HCT116 (cell line): ENCODE measurements around the gene IGDCC3. TPM values are rescaled to one million over a fixed set of nuclear protein-coding genes. Genes with fewer than 3 reads are reported as not detected.

ENCODE experiments used
- ATAC-seq: fragments of 200-7000 bp; cut with Tn5 transposase; 2 replicates; pipeline ENCODE4 v1.9.1; 2020; ENCODE audit warnings: mild to moderate bottlenecking, moderate library complexity
- BruUV-seq: library from RNA; stranded (reverse); fragments of 400-500 nt; replicated peaks from 2 replicates; lab custom pipeline; 2021; lab: Mats Ljungman, UMichigan
- CTCF ChIA-PET: fragments of 300-600 bp; sonication (Branson Sonifier 250); formaldehyde crosslinking; loops from one replicate; lab custom pipeline; 2021; ENCODE audit warnings: antibody characterized with exemption; lab: Charles Lee
- POLR2A ChIA-PET: fragments of 300-600, 350-600 bp; sonication (Branson Sonifier 250); formaldehyde crosslinking; loops from one replicate; lab custom pipeline; 2021; ENCODE audit warnings: antibody characterized with exemption; lab: Charles Lee
- RAD21 ChIA-PET, 2 experiments: fragments of 300-600 bp; sonication (Branson Sonifier 250); formaldehyde crosslinking; loops; one replicate each; lab custom pipeline; 2023; ENCODE audit warnings: low total read pairs in 2 of 2; ENCODE audit not compliant: uncharacterized antibody in 2 of 2, unreplicated experiment in 2 of 2, low non-redundant PET in 1 of 2; lab: Charles Lee
- DNase-seq: peaks from one replicate; pipeline ENCODE4 v3.0.0-alpha.2; 2010; ENCODE audit warnings: low read depth, low spot score
- H2AFZ ChIP-seq: fragments of 200-600 bp; shearing (Covaris generic), sonication (generic); 2 replicates; pipeline ENCODE4 v1.6.1; 2017; ENCODE audit warnings: low read depth, mixed run types, mixed read lengths, antibody characterized with exemption, low read length; ENCODE audit not compliant: poor library complexity, severe bottlenecking
- H3K27ac ChIP-seq: 2 replicates; pipeline ENCODE4 v1.5.1; 2012; ENCODE audit warnings: low read depth, low read length
- H3K27me3 ChIP-seq: fragments of 200-600 bp; sonication (generic); 2 replicates; pipeline ENCODE4 v1.6.1; 2016; ENCODE audit warnings: mixed run types, low read length, mixed read lengths; ENCODE audit not compliant: insufficient read depth
- H3K36me3 ChIP-seq, 2 experiments: fragments of 200-500 bp in 1 of 2; fragments of 200-600 bp in 1 of 2; sonication (Bioruptor generic) in 1 of 2; sonication (generic) in 1 of 2; 2 replicates each; pipeline versions ENCODE4 v1.5.1 to v1.6.1; 2014 to 2016; ENCODE audit warnings: low read length in 2 of 2, inconsistent platforms in 1 of 2, mixed read lengths in 1 of 2, mixed run types in 1 of 2; ENCODE audit not compliant: insufficient read depth in 2 of 2, control insufficient read depth in 1 of 2
- H3K4me1 ChIP-seq, 2 experiments: fragments of 200-600 bp in 1 of 2; sonication (generic) in 1 of 2; 2 replicates each; pipeline versions ENCODE4 v1.5.1 to v1.6.1; 2012 to 2017; ENCODE audit warnings: low read length in 2 of 2, inconsistent platforms in 1 of 2, mild to moderate bottlenecking in 1 of 2, mixed read lengths in 1 of 2, mixed run types in 1 of 2, moderate library complexity in 1 of 2; ENCODE audit not compliant: insufficient read depth in 2 of 2, control insufficient read depth in 1 of 2
- H3K4me2 ChIP-seq: fragments of 200-600 bp; sonication (generic); 2 replicates; pipeline ENCODE4 v1.6.1; 2017; ENCODE audit warnings: mixed run types, low read length, mixed read lengths
- H3K4me3 ChIP-seq, 2 experiments: fragments of 200-600 bp in 1 of 2; sonication (generic) in 1 of 2; replicated peaks in 1 of 2; 2 replicates each; pipeline ENCODE4 v1.5.1; 2011 to 2016; ENCODE audit warnings: low read length in 2 of 2, control low read depth in 1 of 2, low read depth in 1 of 2, mild to moderate bottlenecking in 1 of 2, mixed read lengths in 1 of 2, mixed run types in 1 of 2
- H3K79me2 ChIP-seq: fragments of 200-600 bp; sonication (generic); 2 replicates; pipeline ENCODE4 v1.6.1; 2017; ENCODE audit warnings: mild to moderate bottlenecking, mixed run types, low read length, moderate library complexity, mixed read lengths; ENCODE audit not compliant: insufficient read depth
- H3K9ac ChIP-seq: fragments of 200-600 bp; sonication (generic); 2 replicates; pipeline ENCODE4 v1.6.1; 2016; ENCODE audit warnings: low read length, mixed read lengths
- H3K9me2 ChIP-seq: fragments of 200-600 bp; sonication (generic), shearing (Covaris generic); 2 replicates; pipeline ENCODE4 v1.6.1; 2017; ENCODE audit warnings: mixed run types, mild to moderate bottlenecking, moderate library complexity; ENCODE audit not compliant: insufficient read depth
- H3K9me3 ChIP-seq, 2 experiments: fragments of 200-500 bp in 1 of 2; fragments of 200-600 bp in 1 of 2; sonication (Bioruptor generic) in 1 of 2; sonication (generic) in 1 of 2; 2 replicates each; pipeline ENCODE4 v1.6.1; 2014 to 2017; ENCODE audit warnings: low read length in 2 of 2, mixed read lengths in 2 of 2, inconsistent platforms in 1 of 2, low read depth in 1 of 2, mild to moderate bottlenecking in 1 of 2, mixed run types in 1 of 2, moderate library complexity in 1 of 2; ENCODE audit not compliant: control insufficient read depth in 1 of 2, insufficient read depth in 1 of 2
- H4K20me1 ChIP-seq: fragments of 200-600 bp; sonication (generic), shearing (Covaris generic); 2 replicates; pipeline ENCODE4 v1.6.1; 2017; ENCODE audit warnings: mixed run types, mild to moderate bottlenecking, moderate library complexity; ENCODE audit not compliant: insufficient read depth
- CBX3 ChIP-seq: IDR thresholded peaks from 2 replicates; pipeline ENCODE4 v1.6.1; 2012; ENCODE audit warnings: low read depth
- CEBPB ChIP-seq: IDR thresholded peaks from 2 replicates; pipeline ENCODE4 v1.6.1; 2012; ENCODE audit warnings: low read depth
- CTCF ChIP-seq, 3 experiments: fragments of 200-600 bp in 1 of 3; sonication (generic) in 1 of 3; IDR thresholded peaks in 2 of 3; conservative IDR thresholded peaks in 1 of 3; 2 replicates each; pipeline ENCODE4 v1.5.1; 2012 to 2017; ENCODE audit warnings: low read depth in 2 of 3, low read length in 2 of 3, antibody characterized with exemption in 1 of 3, borderline replicate concordance in 1 of 3, control low read depth in 1 of 3, mild to moderate bottlenecking in 1 of 3, mixed read lengths in 1 of 3, mixed run types in 1 of 3, moderate library complexity in 1 of 3; ENCODE audit not compliant: insufficient read depth in 1 of 3
- ELF1 ChIP-seq: IDR thresholded peaks from 2 replicates; pipeline ENCODE4 v1.6.1; 2012; ENCODE audit warnings: low read depth, borderline replicate concordance
- EZH2phosphoT487 ChIP-seq: fragments of 200-600 bp; IDR thresholded peaks from 2 replicates; pipeline ENCODE4 v1.6.1; 2018; ENCODE audit warnings: antibody characterized with exemption, borderline replicate concordance
- FOSL1 ChIP-seq: IDR thresholded peaks from 2 replicates; pipeline ENCODE4 v1.6.1; 2012; ENCODE audit warnings: low read depth
- JUND ChIP-seq: IDR thresholded peaks from 2 replicates; pipeline ENCODE4 v1.6.1; 2012
- MAX ChIP-seq: IDR thresholded peaks from 2 replicates; pipeline ENCODE4 v1.6.1; 2012
- POLR2A ChIP-seq: IDR thresholded peaks from 2 replicates; pipeline ENCODE4 v1.7.0; 2011; ENCODE audit warnings: borderline replicate concordance; ENCODE audit not compliant: insufficient read depth, insufficient read length; ENCODE audit errors: extremely low read depth
- POLR2AphosphoS5 ChIP-seq: IDR thresholded peaks from 2 replicates; pipeline ENCODE4 v1.6.1; 2011; ENCODE audit warnings: mild to moderate bottlenecking, low read depth, low read length, moderate library complexity
- RAD21 ChIP-seq: IDR thresholded peaks from 2 replicates; pipeline ENCODE4 v1.6.1; 2012; ENCODE audit warnings: low read depth, mild to moderate bottlenecking
- REST ChIP-seq: IDR thresholded peaks from 2 replicates; pipeline ENCODE4 v1.6.1; 2012; ENCODE audit warnings: low read depth
- SRF ChIP-seq: IDR thresholded peaks from 2 replicates; pipeline ENCODE4 v1.6.1; 2012; ENCODE audit warnings: low read depth
- TCF7L2 ChIP-seq: IDR thresholded peaks from 2 replicates; pipeline ENCODE4 v1.7.0; 2011; ENCODE audit warnings: borderline replicate concordance, inconsistent platforms; ENCODE audit not compliant: insufficient read depth, insufficient read length; ENCODE audit errors: extremely low read depth
- ZFX ChIP-seq: fragments of 450-650 bp; IDR thresholded peaks from 2 replicates; pipeline ENCODE4 v1.6.1; 2017
- ZNF274 ChIP-seq: fragments of 200-500 bp; sonication (Bioruptor generic); IDR thresholded peaks from 2 replicates; pipeline ENCODE4 v1.6.1; 2014; ENCODE audit warnings: mild to moderate bottlenecking, low read depth, low read length, inconsistent platforms
- intact Hi-C: fragments of 100-400 bp; cut with micrococcal nuclease; formaldehyde crosslinking; loops from 2 replicates; pipeline ENCODE4 v1.10.0; 2022
- total RNA-seq: library from RNA; stranded (reverse); gene quantifications from one replicate; pipeline ENCODE4 v1.2.1, GENCODE V29; 2021; ENCODE audit not compliant: unreplicated experiment

IGDCC3 gene
- total RNA-seq, 1 experiment from 2014 or later = 0.44 TPM

- DNase-seq (no peak), ATAC-seq (no peak)
- TF ChIP-seq ZFX (no peak), ZNF274 (no peak), ELF1 (no peak), CTCF (IDR thresholded peaks at IDR 0.05 in 2 of 3, conservative IDR thresholded peaks at IDR 0.05 in 1 of 3; ENCODE audit: borderline replicate concordance in 1 of 3, insufficient read depth in 1 of 3, low read depth in 2 of 3, low read length in 2 of 3) (no peak)
- BruUV-seq = no TSS peak
- intact Hi-C loops = no loop called here
- H3K27me3 ChIP-seq = no peaks in the 10 kb centered on the region
- H3K4me2 ChIP-seq = no peak overlapping the region
- POLR2A ChIA-PET = no interaction called here
- H3K36me3 ChIP-seq = no peaks in the 10 kb centered on the region
- H3K9me3 ChIP-seq = no peaks in the 10 kb centered on the region
- H3K79me2 ChIP-seq = no peaks in the 10 kb centered on the region
- no peaks in the 10 kb centered on the region for H3K9me2 ChIP-seq
- CTCF ChIA-PET = no interaction called here
- H3K4me1 ChIP-seq = peaks cover 0 to 14% of the 10 kb centered on the region in 2 experiments; a peak in 1 of 4 replicates
- RAD21 ChIA-PET = no interaction called here
- H2AFZ ChIP-seq = no peak overlapping the region
- H3K27ac ChIP-seq = no peak overlapping the region
- H3K4me3 ChIP-seq = no peak overlapping the region
- H4K20me1 ChIP-seq = no peaks in the 10 kb centered on the region
- no peak overlapping the region for H3K9ac ChIP-seq
Measured at GRCh38 chr15:65412556-65412955, 34.8 kb upstream of the IGDCC3 start.

GRCh38 chr15:65411465-65412071 lies 33.8 kb upstream of the IGDCC3 start:
- Histone ChIP-seq H3K9me2 (no peaks in the 10 kb centered on the region), H3K36me3 (no peaks in the 10 kb centered on the region), H3K9me3 (no peaks in the 10 kb centered on the region), H3K79me2 (no peaks in the 10 kb centered on the region), H2AFZ (no peak overlapping the region), H3K4me2 (no peak overlapping the region), H3K4me3 (no peak overlapping the region), H3K9ac (no peak overlapping the region), H3K27me3 (no peaks in the 10 kb centered on the region), H3K4me1 (peaks cover 0 to 14% of the 10 kb centered on the region in 2 experiments; a peak in 1 of 4 replicates), H3K27ac (no peak overlapping the region), H4K20me1 (no peaks in the 10 kb centered on the region)
- no TSS peak for BruUV-seq
- ATAC-seq (no peak), DNase-seq (no peak)
- CTCF ChIA-PET = no interaction called here
- POLR2A ChIA-PET = no interaction called here
- RAD21 ChIA-PET = no interaction called here
- intact Hi-C loops = no loop called here
- no peak for TF ChIP-seq ELF1
- TF ChIP-seq ZFX = no peak
- TF ChIP-seq CEBPB = no peak
- TF ChIP-seq ZNF274 = no peak
- no peak for TF ChIP-seq CBX3
- TF ChIP-seq SRF = no peak
- no peak for TF ChIP-seq EZH2phosphoT487
- TF ChIP-seq TCF7L2 = no peak
- no peak for TF ChIP-seq REST
- TF ChIP-seq POLR2AphosphoS5 = no peak
- TF ChIP-seq MAX = no peak
- TF ChIP-seq JUND = no peak
- TF ChIP-seq POLR2A = no peak
- no peak for TF ChIP-seq FOSL1
- no peak for TF ChIP-seq RAD21
